Measurements from ENCODE around the gene MED1.

DNA sequence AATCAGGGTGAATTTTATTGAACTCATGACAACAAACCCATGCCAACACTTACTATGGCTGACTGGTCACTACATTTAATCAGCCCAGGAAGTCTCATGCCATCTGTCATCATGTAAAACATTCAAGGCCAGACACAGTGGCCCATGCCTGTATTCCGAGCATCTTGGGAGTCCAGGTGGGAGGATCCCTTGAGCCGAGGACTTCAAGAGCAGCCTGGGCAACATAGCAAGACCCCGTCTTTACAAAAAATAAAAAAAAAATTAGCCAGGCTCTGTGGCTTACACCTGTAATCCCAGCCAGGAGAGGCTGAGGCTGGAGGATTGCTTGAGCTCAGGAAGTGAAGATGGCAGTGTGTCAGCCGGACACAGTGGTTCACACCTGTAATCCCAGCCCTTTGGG, 4.9 kb upstream of the MED1 start:
- TF ChIP-seq CTCF (IDR thresholded peaks at IDR 0.05) (no peak), POLR2A (IDR thresholded peaks at IDR 0.05) (no peak), EP300 (IDR thresholded peaks at IDR 0.05) (no peak), POLR2AphosphoS5 (IDR thresholded peaks at IDR 0.05) (no peak)
